Fibroblast of pulmonary artery (primary cell): ENCODE results near the gene ERFL.

Source experiments
- DNase-seq: peaks from one replicate; pipeline ENCODE4 v3.0.0-alpha.2; 2010; ENCODE audit warnings: low read depth
- H3K4me3 ChIP-seq: replicated peaks from 2 replicates; pipeline ENCODE4 v1.5.1; 2011; ENCODE audit warnings: low read depth, mild to moderate bottlenecking, control low read depth, low read length, moderate library complexity
- TF ChIP-seq, protein P1 (sequence below): IDR thresholded peaks from 2 replicates; pipeline ENCODE4 v1.5.1; 2011; ENCODE audit warnings: mild to moderate bottlenecking, control low read depth, low read length, inconsistent platforms; ENCODE audit errors: missing control alignments

ERFL gene

DNA sequence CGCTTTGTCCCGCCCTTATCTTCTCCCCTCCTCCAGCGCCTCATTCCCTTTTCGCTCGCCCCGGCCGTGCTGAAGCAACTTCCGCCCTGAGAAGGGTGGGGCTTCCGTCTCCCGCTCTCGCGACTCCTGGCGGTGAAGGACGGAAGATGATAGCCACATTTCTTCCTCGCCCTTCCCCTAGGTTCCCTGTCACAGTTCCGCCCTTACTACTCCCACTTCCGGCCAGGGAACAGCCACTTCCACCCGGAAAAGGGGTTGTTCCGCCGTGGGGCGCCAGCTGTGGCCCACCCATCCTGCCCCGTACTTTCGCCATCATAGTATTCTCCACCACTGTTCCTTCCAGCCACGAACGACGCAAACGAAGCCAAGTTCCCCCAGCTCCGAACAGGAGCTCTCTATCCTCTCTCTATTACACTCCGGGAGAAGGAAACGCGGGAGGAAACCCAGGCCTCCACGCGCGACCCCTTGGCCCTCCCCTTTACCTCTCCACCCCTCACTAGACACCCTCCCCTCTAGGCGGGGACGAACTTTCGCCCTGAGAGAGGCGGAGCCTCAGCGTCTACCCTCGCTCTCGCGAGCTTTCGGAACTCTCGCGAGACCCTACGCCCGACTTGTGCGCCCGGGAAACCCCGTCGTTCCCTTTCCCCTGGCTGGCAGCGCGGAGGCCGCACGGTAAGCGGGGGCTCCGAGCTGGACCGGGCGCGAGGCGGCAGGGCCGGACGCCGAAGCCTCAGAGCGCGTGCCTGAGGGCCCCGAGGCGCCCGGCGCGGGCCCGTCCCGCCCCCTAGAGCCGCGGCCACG lies 68.4 kb downstream of the ERFL start, which contains the start of gene RPS19:
Gene RPS19 (plus strand): TSS at position 638 of the 801 bp plus-strand sequence. CDS start 520 bp downstream, outside the sequence.
- peak within 1 kb of the TSS; percentile 98 for H3K4me3 ChIP-seq
- TF ChIP-seq, protein P1, sequence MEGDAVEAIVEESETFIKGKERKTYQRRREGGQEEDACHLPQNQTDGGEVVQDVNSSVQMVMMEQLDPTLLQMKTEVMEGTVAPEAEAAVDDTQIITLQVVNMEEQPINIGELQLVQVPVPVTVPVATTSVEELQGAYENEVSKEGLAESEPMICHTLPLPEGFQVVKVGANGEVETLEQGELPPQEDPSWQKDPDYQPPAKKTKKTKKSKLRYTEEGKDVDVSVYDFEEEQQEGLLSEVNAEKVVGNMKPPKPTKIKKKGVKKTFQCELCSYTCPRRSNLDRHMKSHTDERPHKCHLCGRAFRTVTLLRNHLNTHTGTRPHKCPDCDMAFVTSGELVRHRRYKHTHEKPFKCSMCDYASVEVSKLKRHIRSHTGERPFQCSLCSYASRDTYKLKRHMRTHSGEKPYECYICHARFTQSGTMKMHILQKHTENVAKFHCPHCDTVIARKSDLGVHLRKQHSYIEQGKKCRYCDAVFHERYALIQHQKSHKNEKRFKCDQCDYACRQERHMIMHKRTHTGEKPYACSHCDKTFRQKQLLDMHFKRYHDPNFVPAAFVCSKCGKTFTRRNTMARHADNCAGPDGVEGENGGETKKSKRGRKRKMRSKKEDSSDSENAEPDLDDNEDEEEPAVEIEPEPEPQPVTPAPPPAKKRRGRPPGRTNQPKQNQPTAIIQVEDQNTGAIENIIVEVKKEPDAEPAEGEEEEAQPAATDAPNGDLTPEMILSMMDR, result peak; percentile 52
- DNase-seq, result peak; percentile 99

DNA sequence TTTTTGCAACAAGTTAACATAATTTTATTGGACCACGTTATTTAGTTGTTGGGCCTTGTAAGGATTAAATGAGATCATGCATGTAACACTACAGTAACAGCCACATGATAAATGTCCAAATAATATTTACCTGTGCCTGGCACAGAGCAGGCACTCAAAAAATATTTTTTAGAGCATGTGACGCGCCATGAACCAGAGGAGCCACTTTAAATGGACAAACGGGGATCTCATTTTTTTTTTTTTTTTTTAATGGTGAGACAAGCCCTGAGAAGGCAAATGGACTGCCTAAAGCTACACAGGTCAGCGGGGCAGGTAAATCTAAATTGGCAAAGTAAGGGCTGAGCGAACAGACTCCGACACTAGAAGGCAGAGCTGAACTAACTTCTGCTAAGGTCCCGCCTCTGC lies 69.0 kb downstream of the ERFL start:
- DNase-seq, result no peak
- TF ChIP-seq, protein P1, result no peak
- H3K4me3 ChIP-seq, result peak overlapping the region; percentile 98
